Endothelial cell of umbilical vein (primary cell): Measurements from ENCODE around the gene ZNF334. TPM values are rescaled to one million over a fixed set of nuclear protein-coding genes. Genes with fewer than 3 reads are reported as not detected.

ENCODE experiments used
- BruUV-seq: library from RNA; stranded (reverse); fragments of 400-500 nt; replicated peaks from 2 replicates; lab custom pipeline; 2021; lab: Mats Ljungman, UMichigan
- CTCF ChIA-PET: fragments of 300-600, 350-600 bp; sonication (Branson Sonifier 250); formaldehyde crosslinking; loops from one replicate; lab custom pipeline; 2021; ENCODE audit warnings: antibody characterized with exemption, inconsistent platforms; lab: Charles Lee
- POLR2A ChIA-PET: fragments of 300-600, 350-600 bp; sonication (Branson Sonifier 250); formaldehyde crosslinking; loops from one replicate; lab custom pipeline; 2021; ENCODE audit warnings: antibody characterized with exemption, inconsistent platforms; lab: Charles Lee
- DNase-seq: peaks from one replicate; pipeline ENCODE4 v3.0.0-alpha.2; 2011; ENCODE audit warnings: low read depth, low spot score
- FAIRE-seq: peaks from 2 replicates; lab custom pipeline; 2011; peaks lifted over from hg19 to GRCh38; lab: Jason Lieb, UNC
- H2AFZ ChIP-seq: 2 replicates; pipeline ENCODE4 v1.6.0; 2012; ENCODE audit warnings: low read depth, low read length, control low read depth, inconsistent platforms
- H3K27ac ChIP-seq: 2 replicates; pipeline ENCODE4 v1.5.1; 2011; ENCODE audit warnings: low read depth, mild to moderate bottlenecking, control low read depth, low read length, moderate library complexity; ENCODE audit not compliant: insufficient read depth
- H3K27me3 ChIP-seq, 2 experiments: 2 replicates each; pipeline versions ENCODE4 v1.6.0 to v1.6.1; 2011; ENCODE audit warnings: low read length in 2 of 2, mixed read lengths in 1 of 2; ENCODE audit not compliant: control insufficient read depth in 2 of 2, insufficient read depth in 2 of 2
- H3K36me3 ChIP-seq, 2 experiments: 2 replicates in 1 of 2; 3 replicates in 1 of 2; pipeline ENCODE4 v1.5.1; 2011; ENCODE audit warnings: low read length in 2 of 2, mild to moderate bottlenecking in 1 of 2, moderate library complexity in 1 of 2; ENCODE audit not compliant: control insufficient read depth in 2 of 2, insufficient read depth in 2 of 2; ENCODE audit errors: extremely low read depth in 1 of 2
- H3K4me1 ChIP-seq: 3 replicates; pipeline ENCODE4 v1.5.1; 2011; ENCODE audit warnings: mild to moderate bottlenecking, low read length; ENCODE audit not compliant: control insufficient read depth, insufficient read depth; ENCODE audit errors: extremely low read depth
- H3K4me2 ChIP-seq: 2 replicates; pipeline ENCODE4 v1.6.1; 2011; ENCODE audit warnings: low read length, control low read depth, mixed read lengths; ENCODE audit not compliant: insufficient read depth
- H3K4me3 ChIP-seq, 3 experiments: fragments of 200-600 bp in 1 of 3; sonication (generic), shearing (Covaris generic) in 1 of 3; replicated peaks in 1 of 3; 2 replicates each; pipeline ENCODE4 v1.5.1; 2011 to 2016; ENCODE audit warnings: control low read depth in 3 of 3, low read length in 3 of 3, mild to moderate bottlenecking in 2 of 3, inconsistent platforms in 1 of 3, low read depth in 1 of 3, moderate library complexity in 1 of 3; ENCODE audit not compliant: insufficient read depth in 1 of 3
- H3K79me2 ChIP-seq: 2 replicates; pipeline ENCODE4 v1.6.0; 2012; ENCODE audit warnings: low read length, inconsistent platforms; ENCODE audit not compliant: control insufficient read depth, insufficient read depth
- H3K9ac ChIP-seq: replicated peaks from 2 replicates; pipeline ENCODE3; 2011; ENCODE audit warnings: low read length, control low read depth; ENCODE audit not compliant: insufficient read depth; ENCODE audit errors: extremely low read depth
- H3K9me1 ChIP-seq: replicated peaks from 3 replicates; pipeline ENCODE4 v1.6.0; 2011; ENCODE audit warnings: mild to moderate bottlenecking, low read length; ENCODE audit not compliant: control insufficient read depth, insufficient read depth; ENCODE audit errors: extremely low read depth
- H3K9me3 ChIP-seq: replicated peaks from 2 replicates; pipeline ENCODE4 v1.5.1; 2012; ENCODE audit warnings: low read length, inconsistent platforms; ENCODE audit not compliant: control insufficient read depth, insufficient read depth
- H4K20me1 ChIP-seq: replicated peaks from 2 replicates; pipeline ENCODE3; 2011; ENCODE audit warnings: mild to moderate bottlenecking, low read length; ENCODE audit not compliant: control insufficient read depth, insufficient read depth; ENCODE audit errors: extremely low read depth
- CTCF ChIP-seq, 2 donors: IDR thresholded peaks; 1 replicate in 1 of 2; 2 replicates in 1 of 2; pipeline ENCODE4 v1.5.1; 2011; ENCODE audit warnings: low read length in 2 of 2, mild to moderate bottlenecking in 2 of 2, moderate library complexity in 2 of 2, control low read depth in 1 of 2, inconsistent platforms in 1 of 2, low read depth in 1 of 2; ENCODE audit not compliant: insufficient read depth in 1 of 2; ENCODE audit errors: extremely low read depth in 1 of 2
- EZH2 ChIP-seq: IDR thresholded peaks from 2 replicates; pipeline ENCODE4 v1.6.1; 2012; ENCODE audit warnings: borderline replicate concordance, low read depth, mild to moderate bottlenecking, moderate library complexity, low read length, inconsistent platforms; ENCODE audit not compliant: severe bottlenecking
- FOS ChIP-seq: IDR thresholded peaks from 2 replicates; pipeline ENCODE4 v1.6.1; 2011; ENCODE audit warnings: mild to moderate bottlenecking, low read length, moderate library complexity, borderline replicate concordance; ENCODE audit not compliant: insufficient read depth
- GATA2 ChIP-seq: IDR thresholded peaks from 2 replicates; pipeline ENCODE4 v1.7.0; 2011; ENCODE audit warnings: low read depth, mild to moderate bottlenecking, moderate library complexity, mixed read lengths, low read length; ENCODE audit not compliant: insufficient read length, insufficient read depth
- JUN ChIP-seq: IDR thresholded peaks from 2 replicates; pipeline ENCODE4 v1.6.1; 2011; ENCODE audit warnings: borderline replicate concordance, low read depth; ENCODE audit not compliant: insufficient read length, insufficient read depth
- MYC ChIP-seq: IDR thresholded peaks from one replicate; pipeline ENCODE4 v1.6.1; 2011; ENCODE audit warnings: mild to moderate bottlenecking, low read depth, low read length
- POLR2A ChIP-seq: IDR thresholded peaks from 2 replicates; pipeline ENCODE4 v1.6.1; 2012; ENCODE audit warnings: low read depth, mild to moderate bottlenecking, control low read depth, low read length
- POLR2AphosphoS5 ChIP-seq: IDR thresholded peaks from 2 replicates; pipeline ENCODE4 v1.6.1; 2012; ENCODE audit warnings: low read depth, mild to moderate bottlenecking, control low read depth, low read length, moderate library complexity; ENCODE audit not compliant: insufficient read depth
- dilution Hi-C: fragments of 300-500 bp; cut with MboI; formaldehyde crosslinking; loops from one replicate; pipeline ENCODE4 v1.15.0; 2019; ENCODE audit warnings: low sequenced_read_pairs; ENCODE audit not compliant: extremely low pct_ligation_motif_present
- intact Hi-C: fragments of 100-400 bp; cut with micrococcal nuclease; formaldehyde crosslinking; loops from one replicate; pipeline ENCODE4 v1.10.0; 2022
- polyA plus RNA-seq, 4 experiments: library from polyadenylated mRNA; depleted of rRNA in 3 of 4; stranded (reverse) in 3 of 4; unstranded in 1 of 4; fragments of >200 nt; gene quantifications; 2 replicates each; pipeline versions ENCODE4 v1.2.1 to v1.2.3, GENCODE V29; 2011 to 2012; ENCODE audit warnings: missing spikeins in 1 of 4
- total RNA-seq: library from RNA; stranded (reverse); gene quantifications from 2 replicates; pipeline ENCODE4 v1.2.3, GENCODE V29; 2021
- TF ChIP-seq, protein P1 (sequence below): IDR thresholded peaks from 2 replicates; pipeline ENCODE4 v1.6.1; 2011; ENCODE audit not compliant: insufficient read depth, insufficient read length

Gene ZNF334
- total and polyA plus RNA-seq, 2 donors (not counting 3 experiments of a cell fraction or from before 2014, with no cell fraction given) = 0.08 to 1.6 TPM

- H3K4me2 ChIP-seq = no peak overlapping the region
- CTCF ChIA-PET = no interaction called here
These were observed 29.7 kb upstream of the ZNF334 start for GRCh38 chr20:46543033-46543432.

More at GRCh38 chr20:46543033-46543432, 29.7 kb upstream of the ZNF334 start:
- Histone ChIP-seq H3K36me3 (no peaks in the 10 kb centered on the region), H3K9me1 (no peaks in the 10 kb centered on the region), H3K27me3 (no peaks in the 10 kb centered on the region), H4K20me1 (no peaks in the 10 kb centered on the region), H3K79me2 (no peaks in the 10 kb centered on the region), H3K4me1 (no peaks in the 10 kb centered on the region), H3K9ac (no peak overlapping the region), H3K27ac (no peak overlapping the region), H2AFZ (no peak overlapping the region), H3K9me3 (no peaks in the 10 kb centered on the region), H3K4me3 (no peak overlapping the region)
- no peak for FAIRE-seq
- POLR2A ChIA-PET = no interaction called here
- intact Hi-C loops (no loop called here), dilution Hi-C loops (no loop called here)
- no peak for DNase-seq
- no TSS peak for BruUV-seq
- TF ChIP-seq GATA2 (no peak), POLR2AphosphoS5 (no peak), POLR2A (no peak), JUN (no peak), MYC (no peak), EZH2 (no peak), FOS (no peak), CTCF (IDR thresholded peaks at IDR 0.05; ENCODE audit: extremely low read depth in 1 of 2, insufficient read depth in 1 of 2, low read depth in 1 of 2, low read length in 2 of 2) (no peak)
- TF ChIP-seq, protein P1, sequence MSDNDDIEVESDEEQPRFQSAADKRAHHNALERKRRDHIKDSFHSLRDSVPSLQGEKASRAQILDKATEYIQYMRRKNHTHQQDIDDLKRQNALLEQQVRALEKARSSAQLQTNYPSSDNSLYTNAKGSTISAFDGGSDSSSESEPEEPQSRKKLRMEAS = no peak
